GM10248 (cell line): ENCODE measurements around the gene XRN1.
"Not testable (repeated sequence)": the region's sequence is repeated elsewhere in the genome, so short reads cannot be mapped to it uniquely, and the experiment has no call there.

Experiments used
- CTCF ChIA-PET: fragments of 300-600 bp; sonication (Branson Sonifier 250); formaldehyde crosslinking; extraction: SDS; loops from one replicate; lab custom pipeline; 2021; ENCODE audit warnings: antibody characterized with exemption; lab: Yijun Ruan, JAX
- POLR2A ChIA-PET: fragments of 350-650 bp; sonication (Branson Sonifier 250); formaldehyde crosslinking; extraction: SDS; loops from one replicate; lab custom pipeline; 2020; ENCODE audit warnings: antibody characterized with exemption; lab: Yijun Ruan, JAX
- DNase-seq: peaks from one replicate; pipeline ENCODE4 v3.0.0; 2012; ENCODE audit errors: extremely low spot score
- TF ChIP-seq, protein P1 (sequence below): IDR thresholded peaks from 2 replicates; pipeline ENCODE4 v1.5.1; 2012; ENCODE audit warnings: mild to moderate bottlenecking, low read depth; ENCODE audit errors: extremely low read depth, missing control alignments, control extremely low read depth

Gene XRN1

DNA sequence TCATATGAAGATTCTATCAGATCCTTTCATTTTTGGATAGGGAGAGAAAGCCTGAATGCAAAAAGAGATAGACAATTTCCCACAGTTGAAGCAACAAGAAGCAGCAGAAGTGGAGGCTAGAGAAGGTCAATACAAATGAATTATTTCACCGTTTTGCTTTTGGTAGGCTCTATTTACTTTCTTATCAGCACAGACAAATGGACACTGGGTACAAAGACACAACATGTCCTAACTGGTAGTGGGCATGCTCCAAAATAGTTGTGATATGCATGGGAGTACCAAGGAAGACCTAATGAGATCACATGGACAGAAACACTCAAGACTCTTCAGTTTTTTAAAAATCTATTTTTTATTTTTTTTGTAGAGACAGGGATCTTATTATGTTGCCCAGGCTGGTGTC is 99.4 kb downstream of the XRN1 start:
- POLR2A ChIA-PET: no interaction called here

DNA sequence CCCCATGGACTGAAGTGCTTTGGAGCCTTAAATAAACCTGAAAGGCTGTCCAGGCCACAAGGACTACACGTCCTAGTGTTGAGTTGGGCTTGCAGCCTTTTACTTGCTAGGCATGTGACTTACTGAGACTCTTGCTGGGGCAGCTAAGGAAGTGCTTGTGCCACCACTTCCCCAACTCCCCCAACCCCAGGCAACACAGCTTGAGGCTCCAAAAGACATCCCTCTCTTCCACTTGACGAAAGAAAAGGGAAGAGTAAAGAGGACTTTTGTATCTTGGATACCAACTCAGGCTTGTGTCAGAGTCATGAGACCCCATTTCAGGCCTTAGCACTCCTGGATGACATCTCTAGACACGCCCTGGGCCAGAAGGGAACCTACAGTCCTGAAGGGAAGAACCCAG is 109.8 kb downstream of the XRN1 start:
- POLR2A ChIA-PET: no interaction called here

More for the DNA sequence above, 99.4 kb downstream of the XRN1 start:
- no peak for DNase-seq
- TF ChIP-seq, protein P1, sequence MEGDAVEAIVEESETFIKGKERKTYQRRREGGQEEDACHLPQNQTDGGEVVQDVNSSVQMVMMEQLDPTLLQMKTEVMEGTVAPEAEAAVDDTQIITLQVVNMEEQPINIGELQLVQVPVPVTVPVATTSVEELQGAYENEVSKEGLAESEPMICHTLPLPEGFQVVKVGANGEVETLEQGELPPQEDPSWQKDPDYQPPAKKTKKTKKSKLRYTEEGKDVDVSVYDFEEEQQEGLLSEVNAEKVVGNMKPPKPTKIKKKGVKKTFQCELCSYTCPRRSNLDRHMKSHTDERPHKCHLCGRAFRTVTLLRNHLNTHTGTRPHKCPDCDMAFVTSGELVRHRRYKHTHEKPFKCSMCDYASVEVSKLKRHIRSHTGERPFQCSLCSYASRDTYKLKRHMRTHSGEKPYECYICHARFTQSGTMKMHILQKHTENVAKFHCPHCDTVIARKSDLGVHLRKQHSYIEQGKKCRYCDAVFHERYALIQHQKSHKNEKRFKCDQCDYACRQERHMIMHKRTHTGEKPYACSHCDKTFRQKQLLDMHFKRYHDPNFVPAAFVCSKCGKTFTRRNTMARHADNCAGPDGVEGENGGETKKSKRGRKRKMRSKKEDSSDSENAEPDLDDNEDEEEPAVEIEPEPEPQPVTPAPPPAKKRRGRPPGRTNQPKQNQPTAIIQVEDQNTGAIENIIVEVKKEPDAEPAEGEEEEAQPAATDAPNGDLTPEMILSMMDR: no peak
- CTCF ChIA-PET: no interaction called here

DNA sequence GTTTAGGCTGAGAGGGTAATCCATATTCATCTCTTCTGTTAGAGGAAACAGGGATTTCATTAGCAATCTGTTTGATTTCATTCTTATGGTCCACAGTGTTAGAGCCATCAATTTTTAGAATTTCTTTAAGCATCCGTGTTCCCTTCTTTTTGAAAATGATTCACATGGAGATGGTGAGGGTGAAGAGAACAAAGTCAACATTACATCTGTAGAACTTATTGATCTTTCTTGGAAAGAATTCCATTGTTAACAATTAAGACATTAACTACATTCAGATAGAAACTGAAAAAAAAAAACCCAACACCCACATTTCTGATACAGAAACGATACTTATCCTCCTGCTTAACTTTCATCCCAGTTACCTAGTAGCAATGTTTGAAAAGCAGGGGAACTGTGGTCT is 115.4 kb downstream of the XRN1 start:
- DNase-seq: no peak
- ChIA-PET POLR2A (no interaction called here), CTCF (no interaction called here)
- TF ChIP-seq, protein P1: no peak

More for the DNA sequence above, 109.8 kb downstream of the XRN1 start:
- TF ChIP-seq, protein P1: no peak
- no peak for DNase-seq
- CTCF ChIA-PET: no interaction called here

DNA sequence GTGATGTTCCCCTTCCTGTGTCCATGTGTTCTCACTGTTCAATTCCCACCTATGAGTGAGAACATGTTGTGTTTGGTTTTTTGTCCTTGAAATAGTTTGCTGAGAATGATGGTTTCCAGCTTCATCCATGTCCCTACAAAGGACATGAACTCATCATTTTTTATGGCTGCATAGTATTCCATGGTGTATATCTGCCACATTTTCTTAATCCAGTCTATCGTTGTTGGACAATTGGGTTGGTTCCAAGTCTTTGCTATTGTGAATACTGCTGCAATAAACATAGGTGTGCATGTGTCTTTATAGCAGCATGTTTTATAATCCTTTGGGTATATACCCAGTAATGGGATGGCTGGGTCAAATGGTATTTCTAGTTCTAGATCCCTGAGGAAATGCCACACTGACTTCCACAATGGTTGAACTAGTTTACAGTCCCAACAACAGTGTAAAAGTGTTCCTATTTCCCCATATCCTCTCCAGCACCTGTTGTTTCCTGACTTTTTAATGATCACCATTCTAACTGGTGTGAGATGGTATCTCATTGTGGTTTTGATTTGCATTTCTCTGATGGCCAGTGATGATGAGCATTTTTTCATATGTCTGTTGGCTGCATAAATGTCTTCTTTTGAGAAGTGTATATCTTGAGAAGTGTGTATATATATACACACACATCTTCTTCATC is 123.4 kb downstream of the XRN1 start:
- POLR2A ChIA-PET, CTCF ChIA-PET, DNase-seq: not testable (repeated sequence)

DNA sequence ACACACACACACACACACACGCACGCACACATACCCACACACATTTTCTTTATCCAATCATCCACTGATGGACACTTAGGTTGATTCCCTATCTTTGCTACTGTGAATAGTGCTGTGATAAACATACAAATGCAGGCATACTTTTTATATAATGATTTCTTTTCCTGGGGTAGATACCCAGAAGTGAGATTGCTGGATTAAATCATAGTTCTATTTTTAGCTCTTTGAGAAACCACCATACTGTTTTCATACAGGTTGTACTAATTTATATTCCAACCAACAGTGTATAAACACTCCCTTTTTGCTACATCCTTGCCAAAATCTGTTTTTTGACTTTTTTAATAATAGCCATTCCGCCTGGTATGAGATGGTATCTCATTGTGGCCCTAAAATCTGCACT is 127.9 kb downstream of the XRN1 start:
- POLR2A ChIA-PET: no interaction called here
- no peak for DNase-seq
- CTCF ChIA-PET: no interaction called here
- TF ChIP-seq, protein P1: no peak

DNA sequence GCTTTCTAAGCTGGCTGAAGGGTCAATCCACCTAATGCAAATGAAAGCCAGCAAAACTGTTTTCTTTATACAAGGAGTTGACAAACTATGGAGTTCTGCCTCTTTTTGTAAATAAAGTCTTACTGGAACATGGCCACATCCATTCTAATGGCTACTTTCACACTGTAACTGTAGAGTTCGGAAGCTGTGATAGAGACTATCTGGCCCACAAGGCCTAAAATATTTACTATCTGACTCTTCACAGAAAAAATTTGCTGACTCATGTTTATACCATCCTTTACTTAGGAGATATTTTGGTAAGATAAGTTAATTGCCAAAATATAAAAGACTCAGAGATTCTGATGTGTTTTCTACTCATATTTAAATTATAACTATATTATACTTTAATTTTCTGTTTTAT is 128.7 kb downstream of the XRN1 start:
- DNase-seq: no peak
- CTCF ChIA-PET: interaction anchor here (1.2 to 1.5 kb wide), 2 partner anchors 9 to 22 kb away, joined by 3 to 5 read pairs; no protein-coding TSS in a partner anchor
- POLR2A ChIA-PET: no interaction called here
- TF ChIP-seq, protein P1: no peak

DNA sequence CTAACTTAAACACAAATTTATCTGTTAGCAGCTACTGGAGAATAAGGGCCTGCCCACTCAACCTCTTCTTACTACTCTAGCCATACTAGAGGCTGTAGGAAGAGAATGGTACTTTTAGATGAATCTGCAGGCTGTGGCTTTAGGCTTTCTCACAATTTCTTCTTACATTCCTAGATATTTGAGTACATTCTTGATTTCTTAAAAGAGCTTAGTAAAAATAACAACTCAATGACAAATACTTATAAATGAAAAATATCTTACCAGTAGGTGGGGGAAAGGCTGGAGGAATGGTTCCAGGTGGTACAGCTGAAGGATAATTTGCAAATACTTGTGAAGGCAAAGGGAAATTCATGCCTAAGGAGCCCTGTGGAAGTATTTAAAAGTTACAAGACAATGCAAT is 129.5 kb downstream of the XRN1 start:
- TF ChIP-seq, protein P1: no peak
- no peak for DNase-seq
- POLR2A ChIA-PET: no interaction called here
- CTCF ChIA-PET: interaction anchor here (1.2 to 1.5 kb wide), 2 partner anchors 8 to 22 kb away, joined by 3 to 5 read pairs; no protein-coding TSS in a partner anchor

DNA sequence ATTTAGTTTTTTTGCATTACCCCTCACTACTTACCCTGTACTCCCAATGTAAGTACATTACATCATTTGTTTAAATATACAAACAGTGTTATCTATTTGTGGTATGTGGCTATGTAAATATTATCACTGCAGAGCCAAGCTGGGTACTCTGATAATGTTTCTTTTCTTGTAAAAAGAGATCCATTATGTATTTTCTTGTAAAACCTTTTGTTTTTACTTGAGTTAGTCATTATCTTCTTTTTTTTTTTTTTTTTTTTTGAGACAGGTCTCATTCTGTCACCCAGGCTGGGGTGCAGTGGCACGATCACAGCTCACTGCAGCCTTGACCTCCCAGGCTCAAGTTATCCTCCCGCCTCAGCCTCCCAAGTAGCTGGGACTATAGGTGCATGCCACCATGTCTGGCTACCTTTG is 131.9 kb downstream of the XRN1 start:
- POLR2A ChIA-PET, CTCF ChIA-PET, DNase-seq: not testable (repeated sequence)
